Right lobe of liver (tissue), 6 donors: Measurements from ENCODE around the gene ZEB1. TPM values are rescaled to one million over a fixed set of nuclear protein-coding genes. Genes with fewer than 3 reads are reported as not detected.

Source experiments
- ATAC-seq, 4 donors: fragments of 200-7000 bp; cut with Tn5 transposase; one replicate each; pipeline ENCODE4 v1.9.1; 2020; ENCODE audit warnings: mild to moderate bottlenecking in 4 of 4, moderate library complexity in 4 of 4
- DNase-seq, 3 donors: peaks; one replicate each; pipeline ENCODE4 v3.0.0-alpha.2; 2020
- H3K27ac ChIP-seq, 3 donors: fragments of 200-600 bp; one replicate each; pipeline ENCODE4 v1.8.0; 2022
- H3K27me3 ChIP-seq, 2 donors: fragments of 200-600 bp; one replicate each; pipeline ENCODE4 v1.8.0; 2022
- H3K36me3 ChIP-seq, 4 donors: fragments of 200-600 bp; sonication (generic) in 1 of 4; one replicate each; pipeline versions ENCODE4 v1.5.1 to v1.8.0; 2017 to 2022; ENCODE audit warnings: control low read depth in 1 of 4
- H3K4me1 ChIP-seq, 4 donors: fragments of 200-600 bp; sonication (generic) in 1 of 4; one replicate each; pipeline versions ENCODE4 v1.5.1 to v1.8.0; 2017 to 2022; ENCODE audit warnings: control low read depth in 1 of 4
- H3K4me3 ChIP-seq, 3 donors: fragments of 200-600 bp; one replicate each; pipeline ENCODE4 v1.8.0; 2022
- H3K9me3 ChIP-seq, 4 donors: fragments of 200-600 bp; sonication (generic) in 1 of 4; one replicate each; pipeline versions ENCODE4 v1.5.1 to v1.8.0; 2017 to 2022; ENCODE audit warnings: control low read depth in 1 of 4
- CTCF ChIP-seq, 4 donors: fragments of 200-600 bp in 3 of 4; fragments of 450-650 bp in 1 of 4; IDR thresholded peaks; one replicate each; pipeline versions ENCODE4 v1.5.1 to v1.8.0; 2016 to 2022; ENCODE audit warnings: antibody characterized with exemption in 4 of 4, mild to moderate bottlenecking in 2 of 4
- POLR2A ChIP-seq: fragments of 450-650 bp; IDR thresholded peaks from one replicate; pipeline ENCODE4 v1.6.1; 2017; ENCODE audit warnings: antibody characterized with exemption, mild to moderate bottlenecking
- WGBS: methylation state at CpG from one replicate; pipeline ENCODE4 v1.1.6; 2018; ENCODE audit warnings: low coverage, low lambda C conversion rate; ENCODE audit not compliant: insufficient coverage; ENCODE audit errors: missing lambda C conversion rate; 5-methylcytosine and 5-hydroxymethylcytosine counted together
- intact Hi-C, 2 donors: fragments of 100-400 bp; cut with DNase I; formaldehyde crosslinking; loops; one replicate each; pipeline versions ENCODE4 v1.11.2 to v1.14.1; 2022
- total RNA-seq, 6 experiments: library from RNA; depleted of rRNA in 2 of 6; stranded (reverse); fragments of >200 nt in 2 of 6; fragmentation: NEBNext Ultra II Directional in 3 of 6; extraction: Animal tissue kit (Norgen Biotek cat#: 25700) in 3 of 6; gene quantifications; one replicate each; pipeline versions ENCODE4 v1.1.0 to v1.2.4, GENCODE V29; 2016 to 2023
- donor health status: DM: no; HTN: yes; CAD: no.
- donor health status: DM: no; HTN: no; CAD: no.
- donor health status: DM: no; HTN: no; CAD: no.
- donor health status: DM: no; HTN: yes; CAD: no.
- donor health status: DM: no; HTN: yes; CAD: no.

The ZEB1 gene
- total RNA-seq, 6 experiments from 2014 or later = 10.0 to 17.6 (median 13.6) TPM

- H3K4me1 ChIP-seq = peaks cover 0 to 31% (median 10%) of the 10 kb centered on the region in 4 donors
- no peaks in the 10 kb centered on the region for H3K9me3 ChIP-seq
- 87% methylated on average over 1 of the region's 1 CpG for WGBS
- ATAC-seq (no peak), DNase-seq (no peak)
- no peak overlapping the region for H3K4me3 ChIP-seq
- no peak overlapping the region for H3K27ac ChIP-seq
- no peaks in the 10 kb centered on the region for H3K36me3 ChIP-seq
- intact Hi-C loops = no loop called here
- no peaks in the 10 kb centered on the region for H3K27me3 ChIP-seq
- no peak for TF ChIP-seq CTCF (IDR thresholded peaks at IDR 0.05)
- no peak for TF ChIP-seq POLR2A
Measured at GRCh38 chr10:31346953-31347352, 27.9 kb downstream of the ZEB1 start.

DNA sequence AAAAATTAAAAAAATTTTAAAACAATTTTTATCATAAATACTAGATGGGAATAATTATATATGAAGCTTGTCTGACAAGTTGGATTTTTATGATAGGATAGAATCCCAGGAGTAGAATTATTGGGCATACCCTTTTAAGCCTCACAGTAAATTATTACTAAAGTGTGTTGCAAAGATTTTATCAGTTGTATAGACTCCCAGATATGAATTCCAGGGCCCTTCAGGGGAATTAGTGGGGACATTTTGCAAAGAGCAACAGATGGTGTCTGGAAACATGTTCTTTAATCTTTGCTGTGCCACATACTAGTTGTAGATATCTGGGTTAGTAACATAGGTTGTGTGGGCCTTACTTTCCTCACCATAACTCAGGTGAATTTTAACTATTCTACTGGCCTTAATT is 28.7 kb downstream of the ZEB1 start:
- H3K27me3 ChIP-seq = no peaks in the 10 kb centered on the region
- intact Hi-C loops = no loop called here
- ATAC-seq (no peak), DNase-seq (no peak)
- no peak overlapping the region for H3K27ac ChIP-seq
- H3K4me1 ChIP-seq = peaks cover 0 to 26% (median 10%) of the 10 kb centered on the region in 4 donors
- H3K4me3 ChIP-seq = no peak overlapping the region
- no peak for TF ChIP-seq POLR2A
- no peak for TF ChIP-seq CTCF (IDR thresholded peaks at IDR 0.05)
- no peaks in the 10 kb centered on the region for H3K9me3 ChIP-seq
- H3K36me3 ChIP-seq = no peaks in the 10 kb centered on the region

- intact Hi-C loops = no loop called here
- no peaks in the 10 kb centered on the region for H3K36me3 ChIP-seq
- no peaks in the 10 kb centered on the region for H3K27me3 ChIP-seq
- no peak overlapping the region for H3K27ac ChIP-seq
- H3K4me1 ChIP-seq = peaks cover 0 to 7% (median 0%) of the 10 kb centered on the region in 4 donors
- DNase-seq (no peak), ATAC-seq (no peak)
- no peak for TF ChIP-seq POLR2A
- TF ChIP-seq CTCF (IDR thresholded peaks at IDR 0.05) = no peak
- no peak overlapping the region for H3K4me3 ChIP-seq
- no peaks in the 10 kb centered on the region for H3K9me3 ChIP-seq
- WGBS = 100% methylated on average over 1 of the region's 1 CpG
Measured at GRCh38 chr10:31350891-31351290, 31.9 kb downstream of the ZEB1 start.

DNA sequence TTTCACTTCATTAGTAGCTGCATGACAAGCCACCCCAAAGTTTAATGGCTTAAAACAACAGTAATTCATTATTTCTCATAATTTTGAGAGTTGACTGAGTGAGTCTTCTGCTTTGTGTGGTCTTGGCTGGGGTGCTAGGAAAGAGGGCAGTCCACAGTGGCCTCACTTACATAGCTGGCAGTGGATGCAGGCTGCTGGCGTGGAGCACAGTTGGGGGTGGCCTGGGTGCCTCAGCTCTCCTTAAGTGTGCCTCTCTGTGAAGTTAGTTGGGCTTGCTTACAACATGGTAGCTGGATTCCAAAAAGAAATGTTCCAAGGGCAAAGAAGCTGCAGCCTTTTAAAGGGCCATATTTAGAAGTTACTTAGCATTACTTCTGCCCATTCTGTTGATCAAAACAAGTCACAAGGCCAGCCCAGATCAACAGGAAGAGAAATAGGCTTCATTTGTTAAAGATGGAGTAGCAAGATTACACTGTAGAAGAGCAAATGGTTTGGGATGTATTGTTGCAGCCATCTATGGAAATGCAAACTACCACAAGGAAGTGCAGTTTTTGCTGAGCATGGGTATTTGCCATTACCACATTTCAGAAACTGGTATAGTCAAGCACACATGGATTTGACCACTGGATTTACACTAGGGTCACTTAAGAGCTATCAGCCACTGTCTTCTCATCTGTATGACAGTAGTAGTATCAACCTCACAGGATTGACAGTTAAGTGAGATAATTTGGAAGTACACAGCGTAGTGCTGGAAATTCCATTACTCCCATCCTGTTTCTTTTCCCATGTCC is 33.6 kb downstream of the ZEB1 start:
- H3K9me3 ChIP-seq = no peaks in the 10 kb centered on the region
- ATAC-seq = no peak
- WGBS = 83% methylated on average over 2 of the region's 2 CpGs
- no peak overlapping the region for H3K4me3 ChIP-seq
- TF ChIP-seq POLR2A (no peak), CTCF (IDR thresholded peaks at IDR 0.05) (no peak)
- no peaks in the 10 kb centered on the region for H3K36me3 ChIP-seq
- no peaks in the 10 kb centered on the region for H3K27me3 ChIP-seq
- peaks cover 0 to 7% (median 0%) of the 10 kb centered on the region in 4 donors for H3K4me1 ChIP-seq
- no peak overlapping the region for H3K27ac ChIP-seq
- intact Hi-C loops = no loop called here
- no peak for DNase-seq
